SK-MEL-5 (cell line): Measurements from ENCODE around the gene TPTE2. TPM values are rescaled to one million over a fixed set of nuclear protein-coding genes. Genes with fewer than 3 reads are reported as not detected.

Experiments
- DNase-seq: peaks from one replicate; pipeline ENCODE4 v3.0.0-alpha.2; 2016; ENCODE audit warnings: low read depth, low spot score
- in situ Hi-C: cut with HindIII; loops from 2 replicates; pipeline ENCODE4 v1.10.0; 2016; ENCODE audit warnings: low sequenced_read_pairs, high pct_unique_total_duplicates, low pct_unique_long_range_greater_than_20kb
- total RNA-seq: library from RNA; depleted of rRNA; stranded (reverse); fragments of >200 nt; shearing (Covaris generic); gene quantifications from 2 replicates; pipeline ENCODE4 v1.2.3, GENCODE V29; 2014; rRNA removed

Gene TPTE2
- total RNA-seq, 1 experiment from 2014 or later = not detected

- in situ Hi-C loops = no loop called here
- no peak for DNase-seq
These were observed 179.2 kb downstream of the TPTE2 start for GRCh38 chr13:19382111-19382510.

Other genes with a start within 250 kb of the TPTE2 start
- 19.3 and 23.5 TPM in 2 replicates for gene MPHOSPH8, start 72.1 kb upstream of the TPTE2 start, total RNA-seq
- gene PSPC1, start 221.4 kb upstream of the TPTE2 start, total RNA-seq = 33.8 and 38.4 TPM in 2 replicates